Stimulated activated CD4-positive, alpha-beta T cell treated with anti-CD3 and anti-CD28 coated beads, Interleukin-12 subunit alpha, Interleukin-12 subunit beta, amount 100 ng/mL, for 48 hours (primary cell): ENCODE data around the gene LRRC61.

ENCODE experiments used
- DNase-seq, 3 donors: peaks; one replicate each; pipeline ENCODE4 v3.0.0-alpha.2; 2020; ENCODE audit warnings: low read depth in 2 of 3, low spot score in 1 of 3

Gene LRRC61

GRCh38 chr7:150368884-150369747, 46.0 kb downstream of the LRRC61 start:
- peak in 2 of 3 donors; percentile 34 to 38 for DNase-seq

- no peak for DNase-seq
Measured at GRCh38 chr7:150369748-150370501, 46.8 kb downstream of the LRRC61 start.

GRCh38 chr7:150370612-150371071, 47.5 kb downstream of the LRRC61 start:
- DNase-seq, result no peak

GRCh38 chr7:150371131-150371995, 48.2 kb downstream of the LRRC61 start:
- no peak for DNase-seq

GRCh38 chr7:150371996-150372270, 48.8 kb downstream of the LRRC61 start:
- no peak for DNase-seq

GRCh38 chr7:150372271-150373048, 49.3 kb downstream of the LRRC61 start:
- no peak for DNase-seq

GRCh38 chr7:150373049-150373801, 50.1 kb downstream of the LRRC61 start:
- no peak for DNase-seq

GRCh38 chr7:150374026-150374425, 50.9 kb downstream of the LRRC61 start:
- DNase-seq, result no peak

- DNase-seq, result no peak
Measured at GRCh38 chr7:150374472-150374871, 51.3 kb downstream of the LRRC61 start.

GRCh38 chr7:150375662-150376521, 52.7 kb downstream of the LRRC61 start:
- peak in 2 of 3 donors; percentile 33 to 45 for DNase-seq

- no peak for DNase-seq
Measured at GRCh38 chr7:150376560-150376959, 53.4 kb downstream of the LRRC61 start.

GRCh38 chr7:150377196-150377595, 54.0 kb downstream of the LRRC61 start:
- no peak for DNase-seq

- no peak for DNase-seq
Measured at GRCh38 chr7:150377635-150378034, 54.5 kb downstream of the LRRC61 start.

GRCh38 chr7:150378115-150378852, 55.1 kb downstream of the LRRC61 start:
- peak in 2 of 3 donors; percentile 15 to 24 for DNase-seq

GRCh38 chr7:150378853-150379440, 55.8 kb downstream of the LRRC61 start, which contains the start of gene ZNF775:
TSS of gene ZNF775 (plus strand) at chr7:150379330. CDS start at chr7:150388471, 9,141 bp downstream.
- DNase-seq, result peak; percentile 84 to 90 (median 84)

- DNase-seq, result no peak
Measured at GRCh38 chr7:150379441-150380379, 56.6 kb downstream of the LRRC61 start.

- DNase-seq, result no peak
Measured at GRCh38 chr7:150380463-150380862, 57.3 kb downstream of the LRRC61 start.
